Thyroid gland (tissue), 4 donors: ENCODE data around the gene LGALS4.

Experiments used
- CTCF ChIP-seq, 6 experiments: fragments of 200-600 bp in 3 of 6; fragments of 450-650 bp in 3 of 6; sonication (generic) in 3 of 6; IDR thresholded peaks; one replicate each; pipeline ENCODE4 v1.5.1; 2016 to 2019; ENCODE audit warnings: antibody characterized with exemption in 6 of 6, mild to moderate bottlenecking in 2 of 6, inconsistent platforms in 1 of 6, moderate library complexity in 1 of 6
- POLR2A ChIP-seq, 2 donors: fragments of 450-650 bp; IDR thresholded peaks; one replicate each; pipeline ENCODE4 v1.6.1; 2017; ENCODE audit warnings: antibody characterized with exemption in 2 of 2, mild to moderate bottlenecking in 2 of 2, moderate library complexity in 1 of 2

DNA sequence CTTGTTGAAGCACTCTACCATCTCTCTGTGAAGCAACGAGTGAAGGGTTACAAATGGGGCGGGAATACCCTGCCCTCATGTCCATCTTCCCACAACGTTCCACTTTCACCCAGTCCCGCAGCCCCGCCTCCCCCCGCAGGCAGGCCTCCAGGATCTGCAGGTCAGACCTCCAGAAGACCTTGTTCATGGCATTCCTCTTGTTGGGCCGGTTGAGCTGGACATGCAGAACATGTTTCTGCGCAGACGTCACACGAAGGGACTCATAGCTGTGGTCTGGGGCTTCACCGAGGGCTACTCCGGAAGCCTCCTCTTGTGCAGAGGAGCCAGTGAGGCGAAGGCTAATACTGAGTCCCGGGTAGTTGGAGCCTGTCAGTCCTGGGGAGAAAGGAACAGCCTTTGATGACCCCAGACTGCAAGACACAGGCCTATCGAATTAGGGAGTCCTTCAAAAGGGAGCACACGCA is 18.4 kb upstream of the LGALS4 start:
- no peak for TF ChIP-seq CTCF (IDR thresholded peaks at IDR 0.05)
- no peak for TF ChIP-seq POLR2A (IDR thresholded peaks at IDR 0.05)
